Effector memory CD8-positive, alpha-beta T cell (primary cell): ENCODE results near the gene INKA2.

Experiments
- ATAC-seq: fragments of 150-1000 bp; cut with Tn5 transposase; replicated peaks from 2 replicates; pipeline ENCODE4 v1.10.0; 2021; ENCODE audit warnings: mild to moderate bottlenecking, moderate library complexity
- DNase-seq, 3 experiments: peaks; one replicate each; pipeline ENCODE4 v3.0.0; 2021
- H3K27ac Mint-ChIP-seq, 2 donors: one replicate each; pipeline ENCODE4 v1.8.0; 2022; ENCODE audit warnings: mild to moderate bottlenecking in 2 of 2, mixed read lengths in 2 of 2, moderate library complexity in 2 of 2
- H3K27me3 Mint-ChIP-seq, 2 donors: one replicate each; pipeline ENCODE4 v1.8.0; 2022; ENCODE audit warnings: mixed read lengths in 2 of 2
- H3K36me3 Mint-ChIP-seq: one replicate; pipeline ENCODE4 v1.8.0; 2022; ENCODE audit warnings: mild to moderate bottlenecking, moderate library complexity, mixed read lengths; ENCODE audit not compliant: insufficient read depth
- H3K4me1 Mint-ChIP-seq, 2 donors: one replicate each; pipeline ENCODE4 v1.8.0; 2022; ENCODE audit warnings: low read depth in 2 of 2, mixed read lengths in 2 of 2
- H3K4me3 Mint-ChIP-seq, 2 donors: one replicate each; pipeline ENCODE4 v1.8.0; 2022; ENCODE audit warnings: mild to moderate bottlenecking in 2 of 2, mixed read lengths in 2 of 2, moderate library complexity in 2 of 2
- H3K9me3 Mint-ChIP-seq, 2 donors: one replicate each; pipeline ENCODE4 v1.8.0; 2022; ENCODE audit warnings: mixed read lengths in 2 of 2

INKA2 gene

DNA sequence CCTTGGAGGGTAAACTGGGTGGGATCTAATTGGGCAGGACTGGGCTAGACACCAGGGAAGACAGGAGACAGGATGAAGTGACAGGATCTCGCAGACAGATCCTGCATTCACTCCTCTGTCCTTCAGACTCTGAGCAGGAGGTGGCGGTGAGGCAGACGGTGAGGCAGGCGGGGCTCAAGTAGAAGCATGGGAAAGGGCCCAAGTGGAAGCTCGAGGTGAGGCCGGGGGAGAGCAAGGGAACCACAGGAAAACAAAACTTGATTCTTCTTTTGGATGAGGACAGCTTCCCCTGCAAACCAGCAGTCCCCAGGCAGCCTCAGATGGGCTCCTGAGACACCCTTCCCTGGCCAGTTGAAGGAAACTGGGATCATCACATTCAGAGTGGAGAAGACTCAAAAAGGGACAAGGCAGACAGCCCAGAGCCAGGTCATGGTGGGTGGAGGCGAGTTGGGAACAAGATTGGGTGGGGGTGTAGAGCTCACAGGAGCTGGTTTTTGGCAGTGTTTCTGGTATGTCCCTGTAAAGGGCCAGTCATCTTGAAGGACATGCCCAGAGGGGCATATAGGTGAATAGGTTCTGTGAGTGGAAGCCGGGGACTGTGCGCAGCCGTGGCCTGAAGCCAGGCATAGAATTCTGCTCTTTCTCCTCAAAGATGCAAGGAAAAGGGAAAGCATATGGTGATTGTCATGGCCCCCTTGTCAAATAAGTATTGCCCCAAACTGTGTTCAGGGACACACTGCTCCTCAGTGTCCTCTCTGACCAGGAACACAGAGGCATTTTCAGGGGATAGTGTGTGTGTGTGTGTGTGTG is 18.0 kb downstream of the INKA2 start:
- H3K9me3 Mint-ChIP-seq, result no peaks in the 10 kb centered on the region
- peaks cover 13 to 21% of the 10 kb centered on the region in 2 donors for H3K4me1 Mint-ChIP-seq
- ATAC-seq, result no peak
- no peaks in the 10 kb centered on the region for H3K27me3 Mint-ChIP-seq
- no peak overlapping the region for H3K4me3 Mint-ChIP-seq
- peak overlapping the region; percentile 62 to 83 for H3K27ac Mint-ChIP-seq
- DNase-seq, result no peak
- peaks cover 4% of the 10 kb centered on the region for H3K36me3 Mint-ChIP-seq

DNA sequence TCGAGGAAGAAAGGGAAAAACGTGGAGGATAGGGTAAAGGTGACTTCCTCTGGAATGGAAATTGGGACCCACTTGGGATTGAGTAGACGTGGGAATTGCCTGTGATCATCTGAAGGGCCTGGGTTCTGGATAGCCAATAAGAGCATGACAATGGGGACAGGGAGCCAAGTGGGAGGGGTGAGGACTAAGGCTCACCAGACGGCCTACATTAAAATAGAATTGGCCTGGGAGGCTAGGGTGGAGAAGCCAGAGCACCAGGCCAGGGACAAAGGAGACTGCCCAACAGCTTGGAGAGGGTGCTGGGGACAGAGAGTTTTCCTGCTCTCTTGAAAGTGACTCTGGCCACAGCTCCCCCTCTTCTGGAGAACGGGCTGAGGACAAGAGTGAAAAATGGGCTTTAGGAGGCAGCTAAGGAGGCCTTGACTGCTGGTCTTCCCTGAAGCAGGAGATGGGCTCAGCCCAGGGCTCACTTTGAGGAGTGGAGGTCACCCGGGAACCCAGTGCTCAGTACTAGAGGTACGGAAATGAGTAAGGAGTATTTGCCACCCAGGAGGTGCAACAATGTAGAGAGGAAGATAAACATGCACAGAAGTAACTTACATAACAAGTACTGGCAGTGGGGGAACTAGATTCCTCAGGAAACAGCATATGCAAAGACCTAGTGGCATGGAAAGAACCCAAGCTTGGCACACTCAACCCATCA is 18.8 kb downstream of the INKA2 start:
- ATAC-seq (no peak), DNase-seq (no peak)
- Mint-ChIP-seq H3K4me3 (no peak overlapping the region), H3K36me3 (peaks cover 4% of the 10 kb centered on the region), H3K9me3 (no peaks in the 10 kb centered on the region), H3K27me3 (no peaks in the 10 kb centered on the region), H3K27ac (peak overlapping the region; percentile 62 to 83), H3K4me1 (peaks cover 13 to 21% of the 10 kb centered on the region in 2 donors)

DNA sequence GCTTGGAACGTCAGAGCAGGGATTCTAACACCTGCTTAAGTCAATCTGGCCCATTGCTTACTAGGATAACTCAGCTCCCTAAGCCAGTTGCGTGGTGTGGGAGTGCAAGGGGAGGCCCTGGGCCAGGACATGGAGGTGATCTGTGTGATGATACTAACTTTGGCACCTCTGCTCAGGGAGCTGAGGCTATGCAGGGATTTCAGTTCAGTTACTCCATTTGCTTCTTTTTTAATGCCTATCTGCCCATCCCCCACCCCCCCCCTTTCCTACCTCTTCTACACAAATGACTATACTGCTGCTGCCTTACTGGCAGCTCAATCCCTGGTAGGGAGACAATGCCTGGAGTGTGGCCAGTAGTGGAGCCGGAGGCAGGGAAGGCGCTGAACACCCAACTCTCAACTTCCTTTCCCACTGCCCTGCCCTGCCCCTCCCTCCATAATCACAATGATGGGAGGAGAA is 19.5 kb downstream of the INKA2 start:
- no peak for DNase-seq
- ATAC-seq, result no peak
- H3K9me3 Mint-ChIP-seq, result no peaks in the 10 kb centered on the region

DNA sequence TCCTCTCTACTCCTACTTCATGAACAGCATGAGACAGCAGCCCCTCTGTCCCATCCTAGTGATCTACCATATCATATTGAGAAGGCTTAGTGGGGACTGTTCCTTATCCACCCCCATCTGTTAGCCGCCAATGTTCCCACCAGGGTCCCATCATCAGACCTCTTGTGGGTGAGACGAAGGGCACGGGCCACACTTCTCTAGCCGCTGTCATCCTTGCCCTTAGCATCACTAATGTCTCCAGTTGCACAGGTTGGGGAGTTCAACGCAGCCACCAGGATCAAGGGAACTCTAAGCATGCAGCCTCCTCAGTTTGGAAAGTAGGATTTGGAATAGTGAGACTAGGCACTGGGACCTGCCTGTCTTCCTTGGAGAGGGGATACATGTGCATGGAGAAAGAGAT is 20.1 kb downstream of the INKA2 start:
- no peak for DNase-seq
- no peaks in the 10 kb centered on the region for H3K27me3 Mint-ChIP-seq
- peaks cover 13 to 21% of the 10 kb centered on the region in 2 donors for H3K4me1 Mint-ChIP-seq
- peaks cover 4% of the 10 kb centered on the region for H3K36me3 Mint-ChIP-seq
- H3K9me3 Mint-ChIP-seq, result no peaks in the 10 kb centered on the region
- H3K27ac Mint-ChIP-seq, result peak overlapping the region in 1 of 2 donors; percentile 68
- H3K4me3 Mint-ChIP-seq, result no peak overlapping the region
- no peak for ATAC-seq

More for the DNA sequence above, 19.5 kb downstream of the INKA2 start:
- Mint-ChIP-seq H3K4me1 (peaks cover 13 to 21% of the 10 kb centered on the region in 2 donors), H3K27me3 (no peaks in the 10 kb centered on the region), H3K36me3 (peaks cover 4% of the 10 kb centered on the region), H3K4me3 (no peak overlapping the region), H3K27ac (peak overlapping the region in 1 of 2 donors; percentile 21)

DNA sequence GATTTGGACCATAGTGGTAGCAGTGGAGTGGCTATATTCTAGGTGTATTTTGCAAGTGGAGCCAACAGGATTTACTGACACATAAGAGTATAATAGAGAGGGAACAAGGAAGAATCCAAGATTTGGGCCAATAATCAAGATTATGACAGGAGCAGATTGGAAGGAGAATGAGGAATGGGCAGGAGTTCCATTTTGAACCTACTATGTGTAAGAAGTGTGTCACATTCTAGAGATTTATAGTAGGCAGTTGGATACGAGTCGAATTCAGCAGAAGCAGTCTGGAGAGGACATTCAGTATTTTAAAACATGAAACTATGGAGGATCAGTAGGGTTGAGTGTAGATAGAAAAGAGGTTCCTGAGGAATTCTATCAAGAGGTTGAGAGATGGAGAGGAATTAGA is 21.7 kb downstream of the INKA2 start:
- no peaks in the 10 kb centered on the region for H3K27me3 Mint-ChIP-seq
- DNase-seq, result no peak
- H3K27ac Mint-ChIP-seq, result peak overlapping the region in 1 of 2 donors; percentile 68
- H3K9me3 Mint-ChIP-seq, result no peaks in the 10 kb centered on the region
- ATAC-seq, result no peak
- no peak overlapping the region for H3K4me3 Mint-ChIP-seq
- peaks cover 5 to 8% of the 10 kb centered on the region in 2 donors for H3K4me1 Mint-ChIP-seq
- peaks cover 7% of the 10 kb centered on the region for H3K36me3 Mint-ChIP-seq

DNA sequence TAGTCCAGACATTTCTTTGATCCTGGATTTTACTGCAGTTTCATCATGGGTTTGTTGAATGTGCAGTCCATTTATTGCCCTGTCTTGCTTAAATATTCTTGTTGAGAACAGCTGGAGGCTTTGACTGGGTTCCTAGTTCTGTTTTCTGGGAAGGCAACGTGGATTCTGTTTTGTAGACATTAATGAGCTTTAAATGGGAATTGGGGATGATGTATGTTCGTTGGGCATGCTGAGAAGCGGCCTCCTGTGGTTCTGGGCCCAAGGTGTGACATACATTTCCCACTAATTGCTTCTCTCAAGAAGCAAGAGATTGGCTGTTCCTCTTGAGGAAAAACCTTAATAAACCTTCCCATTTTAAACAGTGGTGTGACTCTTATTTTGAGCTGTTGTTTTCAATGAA is 22.9 kb downstream of the INKA2 start:
- no peaks in the 10 kb centered on the region for H3K9me3 Mint-ChIP-seq
- H3K27me3 Mint-ChIP-seq, result no peaks in the 10 kb centered on the region
- no peak overlapping the region for H3K4me3 Mint-ChIP-seq
- H3K4me1 Mint-ChIP-seq, result peaks cover 5 to 8% of the 10 kb centered on the region in 2 donors
- no peak overlapping the region for H3K27ac Mint-ChIP-seq
- ATAC-seq, result no peak
- H3K36me3 Mint-ChIP-seq, result peaks cover 9% of the 10 kb centered on the region
- no peak for DNase-seq

DNA sequence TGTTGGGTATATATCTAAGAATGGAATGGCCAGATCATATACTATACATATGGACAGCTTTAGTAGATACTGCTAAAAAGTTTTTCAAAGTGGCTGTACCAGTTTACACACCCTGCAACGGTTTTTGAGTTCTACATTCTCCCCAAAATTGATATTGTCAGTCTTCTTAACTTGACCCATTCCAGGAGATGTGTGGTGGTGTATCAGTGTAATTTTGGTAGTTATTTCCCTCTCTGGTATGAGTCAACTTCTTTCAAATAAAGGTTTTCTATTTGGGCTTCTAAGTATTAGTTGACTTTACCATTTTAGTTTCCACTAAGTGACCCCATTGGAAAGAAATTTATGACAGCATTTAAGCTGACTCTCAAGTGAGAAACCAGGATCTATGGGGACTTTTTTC is 29.2 kb downstream of the INKA2 start:
- ATAC-seq, result no peak
- Mint-ChIP-seq H3K4me1 (peaks cover 0 to 10% of the 10 kb centered on the region in 2 donors), H3K36me3 (peaks cover 49% of the 10 kb centered on the region), H3K27ac (peak overlapping the region; percentile 59 to 72), H3K9me3 (no peaks in the 10 kb centered on the region), H3K27me3 (no peaks in the 10 kb centered on the region), H3K4me3 (no peak overlapping the region)
- no peak for DNase-seq

DNA sequence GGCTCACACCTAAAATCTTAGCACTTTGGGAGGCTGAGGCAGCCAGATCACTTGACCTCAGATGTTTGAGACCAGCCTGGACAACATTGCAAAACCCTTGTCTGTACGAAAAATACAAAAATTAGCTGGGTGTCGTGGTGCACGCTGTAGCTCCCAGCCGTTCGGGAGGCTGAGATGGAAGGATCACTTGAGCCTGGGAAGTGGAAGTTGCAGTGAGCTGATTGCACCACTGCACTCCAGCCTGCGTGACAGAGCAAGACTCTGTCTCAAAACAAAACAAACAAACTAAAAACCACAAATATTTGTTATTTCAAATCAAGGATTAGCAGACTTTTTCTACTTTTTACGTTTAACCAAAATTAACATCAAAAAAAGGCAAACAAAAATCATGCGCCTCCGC is 31.3 kb downstream of the INKA2 start:
- H3K9me3 Mint-ChIP-seq, result no peaks in the 10 kb centered on the region
- H3K27ac Mint-ChIP-seq, result peak overlapping the region; percentile 64 to 83
- H3K4me1 Mint-ChIP-seq, result peaks cover 0 to 10% of the 10 kb centered on the region in 2 donors
- DNase-seq (no peak), ATAC-seq (no peak)
- H3K4me3 Mint-ChIP-seq, result no peak overlapping the region
- peaks cover 62% of the 10 kb centered on the region for H3K36me3 Mint-ChIP-seq
- no peaks in the 10 kb centered on the region for H3K27me3 Mint-ChIP-seq

DNA sequence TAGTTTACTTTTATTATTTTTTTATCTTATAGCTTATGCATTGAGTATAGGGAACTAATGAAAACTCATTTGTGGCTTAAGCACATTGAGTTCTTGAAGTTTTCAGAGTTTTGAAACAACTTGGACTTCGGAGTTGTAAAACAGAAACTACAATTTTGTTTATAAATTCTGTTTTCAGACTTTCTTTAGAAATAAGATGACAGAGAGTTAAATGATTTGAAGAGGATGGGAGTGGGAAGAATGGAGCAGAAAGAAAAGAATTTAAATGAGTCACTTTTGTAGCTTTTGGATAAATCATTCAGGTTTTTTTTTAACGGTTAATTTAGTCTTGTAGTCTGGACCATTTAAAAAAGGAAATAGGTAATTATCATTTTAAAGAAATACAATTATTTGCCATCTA is 32.3 kb downstream of the INKA2 start:
- no peak overlapping the region for H3K4me3 Mint-ChIP-seq
- peak overlapping the region; percentile 64 to 83 for H3K27ac Mint-ChIP-seq
- DNase-seq (no peak), ATAC-seq (no peak)
- no peaks in the 10 kb centered on the region for H3K27me3 Mint-ChIP-seq
- no peaks in the 10 kb centered on the region for H3K9me3 Mint-ChIP-seq
- H3K36me3 Mint-ChIP-seq, result peaks cover 69% of the 10 kb centered on the region
- H3K4me1 Mint-ChIP-seq, result peaks cover 0 to 10% of the 10 kb centered on the region in 2 donors

DNA sequence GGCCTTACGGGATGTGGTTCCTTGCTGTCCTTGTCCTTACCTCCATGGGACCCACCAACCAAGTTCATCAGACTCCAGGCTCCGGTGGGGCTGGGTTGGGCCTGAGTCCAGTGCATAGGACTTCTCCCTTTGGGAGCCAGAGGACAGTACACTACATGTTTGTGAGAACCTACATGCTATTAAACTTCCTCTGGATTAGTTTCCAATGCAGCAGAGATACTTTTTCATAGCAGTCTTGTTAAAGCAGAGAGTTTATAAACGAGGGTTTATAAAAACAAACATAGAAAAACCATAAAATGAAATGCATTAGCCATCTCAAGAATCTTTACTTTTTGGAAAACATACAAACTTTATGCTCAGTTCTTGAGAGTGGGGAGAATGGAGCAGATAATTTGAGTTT is 33.4 kb downstream of the INKA2 start:
- Mint-ChIP-seq H3K4me3 (no peak overlapping the region), H3K27me3 (no peaks in the 10 kb centered on the region), H3K4me1 (peaks cover 2 to 17% of the 10 kb centered on the region in 2 donors), H3K9me3 (no peaks in the 10 kb centered on the region), H3K36me3 (peaks cover 70% of the 10 kb centered on the region), H3K27ac (peak overlapping the region in 1 of 2 donors; percentile 64)
- DNase-seq (no peak), ATAC-seq (no peak)

DNA sequence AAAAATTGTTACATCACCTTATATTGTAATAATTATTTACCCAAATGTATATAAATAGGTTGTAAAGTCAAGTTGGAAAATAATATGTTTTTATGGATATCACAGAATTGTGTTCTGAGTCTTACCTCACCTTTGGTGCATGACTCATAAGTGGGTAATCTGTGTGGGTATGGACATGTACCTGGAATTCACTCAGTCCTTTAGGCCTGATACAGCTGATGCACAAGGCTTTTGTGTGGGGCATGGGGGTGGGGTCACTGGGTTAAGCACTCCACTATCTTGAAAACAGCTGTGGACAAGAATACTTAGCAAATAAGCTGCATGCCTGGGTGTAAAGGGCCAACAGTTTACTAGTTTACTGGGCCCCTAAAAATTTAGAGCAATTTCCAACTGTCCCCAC is 34.4 kb downstream of the INKA2 start:
- DNase-seq, result no peak
- peaks cover 2 to 22% of the 10 kb centered on the region in 2 donors for H3K4me1 Mint-ChIP-seq
- H3K27me3 Mint-ChIP-seq, result no peaks in the 10 kb centered on the region
- H3K27ac Mint-ChIP-seq, result no peak overlapping the region
- H3K4me3 Mint-ChIP-seq, result no peak overlapping the region
- no peaks in the 10 kb centered on the region for H3K9me3 Mint-ChIP-seq
- ATAC-seq, result no peak
- H3K36me3 Mint-ChIP-seq, result peaks cover 76% of the 10 kb centered on the region

DNA sequence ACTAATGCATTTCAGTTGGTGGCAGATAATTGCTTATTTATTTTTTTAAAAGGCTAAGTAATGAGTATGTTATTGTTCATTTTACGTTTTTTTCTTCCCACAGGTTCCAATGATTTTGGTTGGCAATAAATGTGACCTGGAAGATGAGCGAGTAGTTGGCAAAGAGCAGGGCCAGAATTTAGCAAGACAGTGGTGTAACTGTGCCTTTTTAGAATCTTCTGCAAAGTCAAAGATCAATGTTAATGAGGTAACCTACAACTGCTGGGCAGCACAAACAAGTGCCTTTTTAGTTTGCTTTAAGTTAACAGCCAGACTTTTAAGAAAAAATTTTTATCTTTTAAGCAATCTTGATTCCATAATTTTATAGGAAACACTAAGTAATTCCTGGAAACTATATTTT is 35.0 kb downstream of the INKA2 start:
- peak overlapping the region in 1 of 2 donors; percentile 54 for H3K27ac Mint-ChIP-seq
- H3K27me3 Mint-ChIP-seq, result no peaks in the 10 kb centered on the region

DNA sequence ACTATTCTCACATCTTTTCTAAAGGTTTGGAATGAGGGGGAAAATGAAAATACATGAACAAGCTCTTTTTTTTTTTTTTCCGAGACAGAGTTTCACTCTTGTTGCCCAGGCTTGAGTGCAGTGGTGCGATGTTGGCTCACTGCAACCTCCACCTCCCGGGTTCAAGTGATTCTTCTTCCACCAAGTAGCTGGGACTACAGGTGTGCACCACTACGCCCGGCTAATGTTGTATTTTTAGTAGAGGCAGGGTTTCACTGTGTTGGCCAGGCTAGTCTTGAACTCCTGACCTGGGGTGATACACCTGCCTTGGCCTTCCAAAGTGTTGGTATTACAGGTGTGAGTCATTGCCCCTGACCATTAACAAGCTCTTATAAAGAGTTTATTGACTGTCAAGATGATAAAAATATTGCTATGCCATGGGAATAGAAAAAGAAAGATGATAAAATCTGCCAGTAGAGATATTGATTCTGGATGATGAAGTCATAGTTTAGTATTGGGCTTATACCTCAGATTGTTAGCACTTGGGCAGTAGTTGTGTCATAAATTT is 36.6 kb downstream of the INKA2 start:
- no peak overlapping the region for H3K4me3 Mint-ChIP-seq
- no peak overlapping the region for H3K27ac Mint-ChIP-seq
- peaks cover 2 to 31% of the 10 kb centered on the region in 2 donors for H3K4me1 Mint-ChIP-seq
- no peaks in the 10 kb centered on the region for H3K27me3 Mint-ChIP-seq
- no peak for DNase-seq
- ATAC-seq, result no peak
- H3K36me3 Mint-ChIP-seq, result peaks cover 79% of the 10 kb centered on the region
- no peaks in the 10 kb centered on the region for H3K9me3 Mint-ChIP-seq

More for the DNA sequence above, 35.0 kb downstream of the INKA2 start:
- ATAC-seq, result no peak
- no peaks in the 10 kb centered on the region for H3K9me3 Mint-ChIP-seq
- no peak for DNase-seq
- H3K4me1 Mint-ChIP-seq, result peaks cover 2 to 27% of the 10 kb centered on the region in 2 donors
- H3K36me3 Mint-ChIP-seq, result peaks cover 76% of the 10 kb centered on the region
- H3K4me3 Mint-ChIP-seq, result no peak overlapping the region
